OCI-LY1 (cell line): Measurements from ENCODE around the gene CLIC6.

Experiments used
- H2AFZ ChIP-seq: fragments of 200-600 bp; sonication (generic), shearing (Covaris generic); 2 replicates; pipeline ENCODE4 v1.6.0; 2014; ENCODE audit warnings: antibody characterized with exemption, mild to moderate bottlenecking, low read length
- H3F3A ChIP-seq: fragments of 200-600 bp; sonication (generic), shearing (Covaris generic); 2 replicates; pipeline ENCODE4 v1.6.0; 2014; ENCODE audit warnings: mild to moderate bottlenecking, antibody characterized with exemption, low read length, moderate library complexity; ENCODE audit not compliant: insufficient read depth
- H3K27ac ChIP-seq: fragments of 200-600 bp; sonication (generic); 2 replicates; pipeline ENCODE4 v1.5.1; 2014; ENCODE audit warnings: low read length, mixed run types, mild to moderate bottlenecking, low read depth; ENCODE audit not compliant: poor library complexity, severe bottlenecking
- H3K27me3 ChIP-seq: fragments of 200-600 bp; sonication (generic); 2 replicates; pipeline ENCODE4 v1.6.0; 2014; ENCODE audit warnings: antibody characterized with exemption, mild to moderate bottlenecking, low read length, moderate library complexity; ENCODE audit not compliant: insufficient read depth
- H3K36me3 ChIP-seq: fragments of 200-600 bp; sonication (generic); 2 replicates; pipeline ENCODE4 v1.6.1; 2014; ENCODE audit warnings: mild to moderate bottlenecking, antibody characterized with exemption, low read length, moderate library complexity, mixed read lengths; ENCODE audit not compliant: insufficient read depth
- H3K4me1 ChIP-seq: fragments of 200-600 bp; sonication (generic); 2 replicates; pipeline ENCODE4 v1.5.1; 2014; ENCODE audit warnings: mild to moderate bottlenecking, low read length, moderate library complexity; ENCODE audit not compliant: insufficient read depth, severe bottlenecking
- H3K4me2 ChIP-seq: fragments of 200-600 bp; sonication (generic), shearing (Covaris generic); 2 replicates; pipeline ENCODE4 v1.6.1; 2014; ENCODE audit warnings: low read length
- H3K4me3 ChIP-seq: fragments of 200-600 bp; sonication (generic); 2 replicates; pipeline ENCODE4 v1.5.1; 2014; ENCODE audit warnings: low read length, low read depth, mild to moderate bottlenecking, mixed read lengths; ENCODE audit not compliant: poor library complexity, severe bottlenecking
- H3K79me2 ChIP-seq: fragments of 200-600 bp; shearing (Covaris generic); 2 replicates; pipeline ENCODE4 v1.6.1; 2016; ENCODE audit warnings: mixed run types, low read length, mixed read lengths; ENCODE audit not compliant: insufficient read depth
- H3K9ac ChIP-seq: fragments of 200-600 bp; sonication (generic), shearing (Covaris generic); 2 replicates; pipeline ENCODE4 v1.6.1; 2014; ENCODE audit warnings: mild to moderate bottlenecking, low read length, mixed read lengths
- H3K9me2 ChIP-seq: fragments of 200-600 bp; sonication (generic), shearing (Covaris generic); 2 replicates; pipeline ENCODE4 v1.6.1; 2014; ENCODE audit warnings: low read depth, mild to moderate bottlenecking, low read length, mixed read lengths
- H3K9me3 ChIP-seq: fragments of 200-600 bp; shearing (Covaris generic); 2 replicates; pipeline ENCODE4 v1.6.1; 2014; ENCODE audit warnings: low read length, mixed read lengths
- H4K20me1 ChIP-seq: fragments of 200-600 bp; sonication (generic), shearing (Covaris generic); 2 replicates; pipeline ENCODE4 v1.6.0; 2016; ENCODE audit warnings: mild to moderate bottlenecking, low read length; ENCODE audit not compliant: insufficient read depth
- EZH2 ChIP-seq: fragments of 200-600 bp; sonication (generic), shearing (Covaris generic); IDR thresholded peaks from 2 replicates; pipeline ENCODE4 v1.8.0; 2017; ENCODE audit warnings: borderline replicate concordance, mixed run types, mild to moderate bottlenecking, antibody characterized with exemption, low read length, moderate library complexity, mixed read lengths
- TF ChIP-seq, protein P1 (sequence below): fragments of 200-600 bp; sonication (generic), shearing (Covaris generic); IDR thresholded peaks from 2 replicates; pipeline ENCODE4 v1.5.1; 2017; ENCODE audit warnings: mild to moderate bottlenecking, antibody characterized with exemption, low read length, moderate library complexity, mixed read lengths

CLIC6 gene

GRCh38 chr21:34640858-34641257 lies 27.9 kb upstream of the CLIC6 start:
- Histone ChIP-seq H2AFZ (no peak overlapping the region), H3K9ac (no peak overlapping the region), H3K27me3 (peaks cover 5% of the 10 kb centered on the region; the same call in 1 of the 2 replicates), H4K20me1 (no peaks in the 10 kb centered on the region), H3K4me1 (peaks cover 5% of the 10 kb centered on the region), H3K4me3 (no peak overlapping the region), H3K79me2 (no peaks in the 10 kb centered on the region), H3K4me2 (no peak overlapping the region), H3K27ac (no peak overlapping the region), H3F3A (no peaks in the 10 kb centered on the region), H3K9me3 (no peaks in the 10 kb centered on the region), H3K9me2 (no peaks in the 10 kb centered on the region), H3K36me3 (no peaks in the 10 kb centered on the region)
- TF ChIP-seq, protein P1, sequence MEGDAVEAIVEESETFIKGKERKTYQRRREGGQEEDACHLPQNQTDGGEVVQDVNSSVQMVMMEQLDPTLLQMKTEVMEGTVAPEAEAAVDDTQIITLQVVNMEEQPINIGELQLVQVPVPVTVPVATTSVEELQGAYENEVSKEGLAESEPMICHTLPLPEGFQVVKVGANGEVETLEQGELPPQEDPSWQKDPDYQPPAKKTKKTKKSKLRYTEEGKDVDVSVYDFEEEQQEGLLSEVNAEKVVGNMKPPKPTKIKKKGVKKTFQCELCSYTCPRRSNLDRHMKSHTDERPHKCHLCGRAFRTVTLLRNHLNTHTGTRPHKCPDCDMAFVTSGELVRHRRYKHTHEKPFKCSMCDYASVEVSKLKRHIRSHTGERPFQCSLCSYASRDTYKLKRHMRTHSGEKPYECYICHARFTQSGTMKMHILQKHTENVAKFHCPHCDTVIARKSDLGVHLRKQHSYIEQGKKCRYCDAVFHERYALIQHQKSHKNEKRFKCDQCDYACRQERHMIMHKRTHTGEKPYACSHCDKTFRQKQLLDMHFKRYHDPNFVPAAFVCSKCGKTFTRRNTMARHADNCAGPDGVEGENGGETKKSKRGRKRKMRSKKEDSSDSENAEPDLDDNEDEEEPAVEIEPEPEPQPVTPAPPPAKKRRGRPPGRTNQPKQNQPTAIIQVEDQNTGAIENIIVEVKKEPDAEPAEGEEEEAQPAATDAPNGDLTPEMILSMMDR: no peak
- TF ChIP-seq EZH2: no peak

- no peaks in the 10 kb centered on the region for H3K9me3 ChIP-seq
- no peak overlapping the region for H3K4me2 ChIP-seq
- H3K79me2 ChIP-seq: no peaks in the 10 kb centered on the region
- TF ChIP-seq EZH2: no peak
- TF ChIP-seq, protein P1: no peak
- peaks cover 5% of the 10 kb centered on the region for H3K4me1 ChIP-seq
- no peaks in the 10 kb centered on the region for H4K20me1 ChIP-seq
- no peaks in the 10 kb centered on the region for H3K9me2 ChIP-seq
- H3K9ac ChIP-seq: no peak overlapping the region
- H3K27me3 ChIP-seq: peaks cover 9% of the 10 kb centered on the region; the same call in 1 of the 2 replicates
- H3K36me3 ChIP-seq: no peaks in the 10 kb centered on the region
- H3K27ac ChIP-seq: no peak overlapping the region
- no peak overlapping the region for H3K4me3 ChIP-seq
- no peaks in the 10 kb centered on the region for H3F3A ChIP-seq
- H2AFZ ChIP-seq: no peak overlapping the region
Observed at GRCh38 chr21:34642211-34643075, 26.4 kb upstream of the CLIC6 start.

GRCh38 chr21:34644825-34645224 lies 24.0 kb upstream of the CLIC6 start:
- Histone ChIP-seq H3K9me3 (no peaks in the 10 kb centered on the region), H3K9me2 (no peaks in the 10 kb centered on the region), H3K36me3 (no peaks in the 10 kb centered on the region), H3F3A (no peaks in the 10 kb centered on the region), H4K20me1 (no peaks in the 10 kb centered on the region), H3K27me3 (peaks cover 10% of the 10 kb centered on the region; the same call in 1 of the 2 replicates), H3K4me3 (no peak overlapping the region), H3K4me1 (peaks cover 5% of the 10 kb centered on the region), H3K4me2 (no peak overlapping the region), H3K9ac (no peak overlapping the region), H2AFZ (no peak overlapping the region), H3K27ac (no peak overlapping the region), H3K79me2 (no peaks in the 10 kb centered on the region)
- no peak for TF ChIP-seq EZH2
- TF ChIP-seq, protein P1: no peak
